GM19455 (cell line): ENCODE measurements around the gene NGB.
A peak's percentile ranks its signal among the peaks of the same experiment; 100 is the strongest.
"Not testable (repeated sequence)": the region's sequence is repeated elsewhere in the genome, so short reads cannot be mapped to it uniquely, and the experiment has no call there.

Source experiments
- ATAC-seq: cut with Tn5 transposase; IDR thresholded peaks from one replicate; pipeline ENCODE4 v1.9.1; 2021; ENCODE audit not compliant: unreplicated experiment

The NGB gene, protein sequence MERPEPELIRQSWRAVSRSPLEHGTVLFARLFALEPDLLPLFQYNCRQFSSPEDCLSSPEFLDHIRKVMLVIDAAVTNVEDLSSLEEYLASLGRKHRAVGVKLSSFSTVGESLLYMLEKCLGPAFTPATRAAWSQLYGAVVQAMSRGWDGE

DNA sequence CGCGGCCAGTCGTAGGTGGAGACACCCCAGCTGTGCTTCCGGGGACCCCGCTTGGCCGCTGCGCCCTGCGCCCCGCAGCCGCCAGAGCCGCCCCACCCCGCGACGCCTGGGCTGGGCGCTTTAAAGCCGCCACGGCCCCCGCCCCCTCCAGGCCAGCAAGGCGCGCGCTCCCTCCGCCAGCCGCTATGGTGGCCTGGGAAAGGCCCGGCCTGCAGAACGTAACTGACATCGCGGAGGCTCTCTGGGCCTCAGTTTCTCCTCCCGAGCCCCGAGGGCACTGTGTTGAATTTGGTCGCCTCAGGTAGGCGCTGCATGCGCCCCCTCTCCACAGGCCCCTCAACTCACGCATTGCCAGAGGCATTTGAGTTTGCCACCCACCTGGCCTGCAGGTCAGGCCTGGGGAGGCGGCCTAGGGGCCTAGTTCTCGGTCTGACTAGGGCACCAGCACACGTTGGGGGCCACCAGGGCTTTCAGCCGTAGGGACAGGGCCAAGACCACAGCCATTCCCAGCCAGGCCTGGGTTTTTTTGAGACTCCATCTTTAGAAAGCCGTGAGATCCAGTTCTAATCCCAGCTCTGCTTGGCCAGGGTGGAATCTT lies at the start of gene NGB:
NGB (minus strand) TSS at position 94 of the 598 bp plus-strand sequence. CDS start 269 bp downstream, outside the sequence.
- ATAC-seq, result no peak

GRCh38 chr14:77320238-77320935 lies 49.4 kb upstream of the NGB start, which contains the start of gene POMT2:
Gene POMT2 (minus strand): TSS chr14:77320883. CDS start chr14:77320681, 202 bp downstream.
- ATAC-seq, result peak; percentile 64

DNA sequence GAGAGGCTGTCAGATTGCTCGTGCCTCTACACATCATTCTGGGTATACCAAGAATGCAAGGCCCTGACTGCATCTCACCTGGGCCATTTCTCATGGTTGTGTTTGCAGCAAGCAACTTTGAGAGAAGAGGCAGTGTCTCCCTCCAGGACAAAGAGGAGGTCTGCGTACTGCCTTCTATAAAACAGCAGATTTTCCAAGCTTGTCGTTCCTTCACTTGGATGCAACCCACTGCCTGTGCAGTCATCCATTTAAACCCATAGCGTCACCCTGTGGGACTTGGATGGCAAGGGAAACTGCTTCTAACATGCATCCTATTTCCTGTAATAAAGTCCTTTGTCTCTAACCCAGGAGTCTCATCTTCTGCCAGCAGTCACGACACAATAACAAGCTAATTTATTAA lies 48.4 kb upstream of the NGB start:
- ATAC-seq, result no peak

DNA sequence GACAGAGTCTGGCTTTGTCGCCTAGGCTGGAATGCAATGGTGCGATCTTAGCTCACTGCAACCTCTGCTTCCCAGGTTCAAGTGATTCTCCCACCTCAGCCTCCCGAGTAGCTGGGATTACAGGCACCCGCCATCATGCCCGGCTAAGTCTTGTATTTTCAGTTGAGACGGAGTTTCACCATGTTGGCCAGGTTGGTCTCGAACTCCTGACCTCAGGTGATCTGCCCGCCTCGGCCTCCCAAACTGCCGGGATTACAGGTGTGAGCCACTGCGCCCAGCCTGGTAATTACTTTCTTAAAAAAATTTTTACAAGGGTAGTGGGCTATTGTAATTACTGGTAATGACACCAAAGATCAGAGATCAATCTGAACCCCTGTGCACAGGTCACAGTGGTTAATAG lies 47.8 kb upstream of the NGB start:
- not testable (repeated sequence) for ATAC-seq

GRCh38 chr14:77318006-77318553 lies 47.1 kb upstream of the NGB start:
- no peak for ATAC-seq

DNA sequence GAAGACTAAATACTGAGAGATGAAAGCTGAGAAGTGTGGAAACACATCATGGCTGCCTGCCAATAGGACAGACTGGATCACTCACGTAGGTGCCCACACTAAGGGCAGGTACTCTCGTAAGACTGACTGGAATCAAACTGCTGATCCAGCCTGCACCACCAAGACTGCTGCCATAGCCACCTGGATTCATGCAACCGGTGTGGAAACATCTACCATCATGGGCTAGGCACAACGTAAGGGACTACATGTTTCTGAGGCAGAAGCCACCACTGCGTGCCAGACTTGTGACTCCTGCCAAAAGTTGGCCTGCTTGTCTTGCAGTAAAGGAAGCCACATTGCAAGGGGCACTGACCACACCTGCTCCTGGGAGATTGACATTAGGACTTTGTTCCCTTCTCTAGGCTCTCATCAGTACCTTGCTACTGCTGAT lies 45.9 kb upstream of the NGB start:
- ATAC-seq, result no peak

- ATAC-seq, result no peak
These were observed 45.1 kb upstream of the NGB start for GRCh38 chr14:77316195-77316505.

- ATAC-seq, result no peak
These were observed 43.8 kb upstream of the NGB start for GRCh38 chr14:77314539-77315457.

DNA sequence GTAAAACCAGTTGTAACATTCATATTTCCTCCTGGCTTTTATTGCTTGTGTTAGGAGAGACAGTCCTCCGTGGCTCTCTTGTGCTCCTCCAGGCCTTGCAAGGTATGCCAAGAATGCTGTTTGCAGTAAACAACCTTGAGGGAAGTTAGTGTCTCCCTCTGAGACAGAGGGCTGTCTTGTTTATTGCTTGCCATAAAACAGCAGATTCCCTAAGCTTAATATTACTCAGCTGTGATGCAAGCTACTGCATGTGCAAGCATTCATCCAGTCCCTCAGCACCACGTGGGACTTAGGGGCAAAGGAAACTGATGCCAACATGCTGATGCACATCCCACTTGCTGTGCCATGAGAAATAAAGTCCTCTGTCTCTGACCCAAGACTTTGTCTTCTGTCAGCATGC lies 43.0 kb upstream of the NGB start:
- ATAC-seq, result no peak

DNA sequence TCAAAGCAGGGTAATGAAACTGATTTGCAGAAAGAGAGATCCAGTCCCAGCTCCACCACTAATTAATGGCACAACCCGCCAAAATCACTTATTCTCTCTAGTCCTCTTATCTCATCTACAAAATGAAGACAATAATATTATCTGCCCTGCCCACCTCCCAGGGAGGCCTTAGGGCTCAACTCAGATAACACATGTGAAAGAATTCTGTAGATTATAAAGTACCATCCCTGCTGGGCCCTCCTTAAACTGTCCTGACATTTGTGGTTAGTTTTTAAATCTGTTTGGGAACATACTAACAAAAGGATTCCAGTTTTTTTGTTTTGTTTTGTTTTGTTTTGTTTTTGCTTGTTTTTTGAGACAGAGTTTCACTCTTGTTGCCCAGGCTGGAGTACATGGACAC lies 42.4 kb upstream of the NGB start:
- no peak for ATAC-seq

DNA sequence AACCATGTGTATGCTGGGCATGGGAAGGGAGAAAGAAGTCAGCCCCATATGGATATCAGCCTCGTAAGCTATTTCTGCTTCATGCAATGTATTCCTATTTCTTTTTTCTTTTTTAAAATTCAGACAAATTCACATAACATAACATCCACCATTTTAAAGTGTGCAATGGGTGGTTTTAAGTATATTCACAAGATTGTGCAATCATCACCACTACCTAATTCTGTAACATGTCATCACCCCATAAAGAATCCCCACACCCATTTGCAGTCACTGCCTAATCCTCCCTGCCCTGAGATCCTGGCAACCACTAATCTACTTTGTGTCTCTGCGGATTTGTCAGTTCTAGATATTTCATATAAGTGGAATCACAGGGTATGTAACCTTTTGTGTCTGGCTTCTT lies 40.2 kb upstream of the NGB start:
- ATAC-seq, result no peak

DNA sequence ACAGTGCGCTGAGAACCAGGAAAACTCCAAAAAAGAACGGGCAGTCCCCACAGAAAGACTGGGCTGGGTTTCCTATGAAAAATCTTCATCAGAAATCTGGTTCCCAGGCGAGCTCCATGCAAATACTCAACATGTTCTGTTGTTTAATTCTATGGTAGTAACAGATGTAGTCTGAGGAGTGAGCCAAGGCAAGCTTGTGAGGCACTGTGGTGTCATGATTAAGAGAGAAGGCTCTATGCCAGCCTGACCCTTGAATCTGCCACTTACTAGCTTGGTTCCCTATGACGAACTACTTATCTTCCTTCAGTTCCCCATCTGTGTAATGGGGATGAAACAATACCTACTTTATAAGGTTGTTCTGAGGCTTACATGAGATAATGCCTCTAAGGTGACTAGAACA lies 39.0 kb upstream of the NGB start:
- no peak for ATAC-seq

- ATAC-seq, result no peak
These were observed 38.1 kb upstream of the NGB start for GRCh38 chr14:77309131-77309530.

DNA sequence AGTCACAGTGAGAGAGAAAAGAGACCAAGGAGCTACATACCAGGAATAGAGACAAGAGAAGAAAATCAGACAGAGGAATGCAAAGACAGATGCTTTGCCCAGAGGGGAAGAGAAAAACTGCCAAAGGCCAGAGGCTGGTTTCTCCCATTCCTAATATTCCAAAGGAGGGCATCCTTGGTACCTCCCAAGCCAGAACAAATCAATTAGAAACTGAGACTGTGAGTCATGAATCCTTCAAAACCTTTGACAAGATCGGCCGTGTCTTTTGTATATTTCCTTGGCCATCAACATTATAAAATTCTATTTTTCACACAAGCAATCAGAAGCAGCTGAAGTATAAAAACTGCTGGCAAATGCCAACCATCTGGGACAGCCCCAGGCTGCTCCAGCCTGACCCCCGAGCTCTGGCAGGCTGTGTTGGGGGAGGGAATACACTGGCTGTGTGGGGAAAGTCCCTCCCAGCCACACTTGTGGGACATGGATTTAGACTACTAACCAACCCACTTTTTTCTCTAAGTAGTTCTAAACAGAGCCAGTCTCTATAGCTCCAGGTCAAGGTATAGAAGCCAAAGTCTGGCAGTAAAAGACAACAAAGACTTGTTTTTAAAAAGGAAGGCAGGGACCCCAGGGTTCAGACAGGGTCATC lies 36.0 kb upstream of the NGB start:
- ATAC-seq, result no peak

DNA sequence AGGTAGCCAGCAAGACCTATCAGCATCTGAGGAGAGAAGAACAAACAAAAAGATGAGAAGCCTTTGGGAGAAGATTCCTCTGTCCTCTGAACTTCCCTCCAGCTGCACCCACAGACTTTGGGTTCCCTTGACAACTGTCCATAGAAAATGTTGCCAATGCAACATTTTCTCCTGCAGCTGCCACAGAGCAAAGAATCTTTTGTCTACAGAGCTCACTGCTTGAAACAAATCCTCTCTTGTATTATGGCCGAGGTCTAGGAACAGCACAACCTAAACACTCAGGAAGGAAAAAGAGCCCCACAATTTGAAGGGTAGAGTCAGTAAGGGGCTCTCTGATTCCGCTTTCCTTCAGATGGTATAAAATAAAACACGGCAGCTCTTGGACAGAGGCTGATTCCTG lies 35.4 kb upstream of the NGB start:
- no peak for ATAC-seq

GRCh38 chr14:77305696-77306095 lies 34.7 kb upstream of the NGB start:
- no peak for ATAC-seq

DNA sequence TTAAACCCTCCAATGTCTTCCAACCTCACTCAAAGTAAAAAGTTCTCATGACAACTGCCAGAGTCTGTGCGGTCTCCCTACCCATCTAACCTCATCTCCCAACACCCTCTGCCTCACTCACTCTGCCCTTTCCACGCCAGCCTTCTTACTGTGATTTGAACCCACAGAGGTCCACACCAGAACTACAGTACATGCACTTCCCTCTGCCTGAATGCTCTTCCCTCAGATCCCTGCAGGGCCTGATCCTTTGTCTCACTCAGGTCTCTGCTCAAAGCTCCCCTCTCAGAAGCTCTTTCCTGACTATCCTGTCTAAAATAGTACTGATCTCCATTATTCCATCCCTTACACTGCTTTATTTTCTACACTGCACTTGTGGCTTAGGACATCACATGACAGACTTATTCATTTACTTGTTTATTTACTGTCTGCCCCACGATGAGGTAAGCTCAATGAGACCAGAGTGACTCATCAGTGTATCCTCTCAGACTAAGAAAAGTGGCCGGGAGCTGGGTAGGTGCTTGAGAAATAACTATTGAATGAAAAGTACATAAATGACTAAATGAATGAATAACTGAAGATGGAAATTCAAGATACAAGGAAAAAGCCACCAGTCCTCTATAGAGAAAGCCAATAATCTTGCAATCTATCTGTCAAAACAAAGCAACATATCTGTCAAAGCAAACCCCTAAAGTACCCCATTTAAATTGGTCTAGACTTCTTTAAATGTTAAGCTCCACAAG lies 32.6 kb upstream of the NGB start:
- ATAC-seq, result no peak

GRCh38 chr14:77302926-77303325 lies 31.9 kb upstream of the NGB start:
- ATAC-seq, result no peak

DNA sequence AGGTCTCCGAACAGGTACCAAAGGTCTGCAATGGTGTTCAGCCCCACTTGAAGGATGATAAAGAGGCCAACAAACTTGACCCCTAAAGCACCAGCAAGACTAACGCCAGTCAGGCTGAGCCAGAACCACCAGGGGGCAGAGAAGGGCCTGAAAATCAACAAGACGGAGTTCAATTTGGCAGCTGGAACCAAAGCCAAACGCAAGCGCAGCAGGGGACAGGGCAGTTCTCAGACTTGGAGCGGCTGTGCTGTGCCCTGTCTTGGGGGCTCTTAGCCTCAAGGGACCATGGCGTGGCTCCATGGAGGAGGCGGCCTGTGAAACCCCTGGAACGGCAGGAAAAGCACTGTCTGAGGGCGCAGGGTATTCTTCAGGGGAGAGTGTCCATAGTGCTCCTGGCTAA lies 30.1 kb upstream of the NGB start:
- ATAC-seq, result no peak

DNA sequence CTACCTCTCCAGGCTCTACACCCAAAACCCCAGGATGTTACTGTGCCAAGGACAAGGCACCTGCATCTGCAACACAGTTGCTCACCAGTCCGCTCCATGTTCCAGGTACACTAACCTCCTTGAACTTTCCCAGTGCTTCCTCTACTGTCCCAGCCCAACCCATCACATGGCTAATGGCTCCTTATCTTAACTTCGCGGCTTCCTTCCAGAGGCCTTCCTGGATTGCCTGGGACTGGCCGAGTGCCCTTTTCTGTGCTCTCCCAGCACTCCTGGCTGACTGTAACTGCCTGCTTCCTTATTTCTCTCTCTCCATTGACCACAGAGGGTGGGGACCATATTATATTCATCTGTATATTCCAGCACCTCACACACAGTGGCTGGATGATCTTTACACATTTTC lies 28.8 kb upstream of the NGB start:
- ATAC-seq, result no peak
